HepG2 (cell line): ENCODE results near the gene CAMK1G. TPM values are rescaled to one million over a fixed set of nuclear protein-coding genes. Genes with fewer than 3 reads are reported as not detected.

Experiments
- ATAC-seq: fragments of 200-7000 bp; cut with Tn5 transposase; 3 replicates; pipeline ENCODE4 v1.9.1; 2020; ENCODE audit warnings: mild to moderate bottlenecking, moderate library complexity
- BruUV-seq: library from RNA; stranded (reverse); fragments of 400-500 nt; replicated peaks from 2 replicates; lab custom pipeline; 2021; lab: Mats Ljungman, UMichigan
- CTCF ChIA-PET: fragments of 300-600 bp; formaldehyde crosslinking; extraction: SDS; loops from one replicate; lab custom pipeline; 2021; ENCODE audit warnings: low total read pairs, inconsistent platforms, low intra/inter-chr PET ratio; lab: Yijun Ruan, JAX
- POLR2A ChIA-PET: fragments of 350-600 bp; sonication (Branson Sonifier 250); formaldehyde crosslinking; loops from one replicate; lab custom pipeline; 2020; ENCODE audit warnings: antibody characterized with exemption, inconsistent platforms; lab: Yijun Ruan, JAX
- DNase-seq: peaks from one replicate; pipeline ENCODE4 v3.0.0-alpha.2; 2015; ENCODE audit warnings: low spot score
- FAIRE-seq: peaks from 3 replicates; lab custom pipeline; 2011; peaks lifted over from hg19 to GRCh38; lab: Jason Lieb, UNC
- H2AFZ ChIP-seq: one replicate; pipeline ENCODE4 v1.6.1; 2011; ENCODE audit warnings: low read length, inconsistent platforms
- H3K27ac ChIP-seq: fragments of 300-600 bp; 3 replicates; pipeline ENCODE4 v1.8.0; 2011; ENCODE audit warnings: mixed run types, mild to moderate bottlenecking, mixed read lengths, low read length, inconsistent platforms; ENCODE audit not compliant: insufficient read depth; ENCODE audit errors: extremely low read length
- H3K27me3 ChIP-seq, 2 experiments: fragments of 200-600 bp in 1 of 2; 2 replicates in 1 of 2; 3 replicates in 1 of 2; pipeline versions ENCODE4 v1.6.0 to v1.8.0; 2011; ENCODE audit warnings: low read length in 2 of 2, mild to moderate bottlenecking in 2 of 2, moderate library complexity in 2 of 2, inconsistent platforms in 1 of 2; ENCODE audit not compliant: insufficient read depth in 2 of 2, control insufficient read depth in 1 of 2
- H3K36me3 ChIP-seq, 2 experiments: fragments of 200-600 bp in 1 of 2; replicated peaks in 1 of 2; 2 replicates in 1 of 2; 3 replicates in 1 of 2; pipeline versions ENCODE4 v1.5.1 to v1.8.0; 2011; ENCODE audit warnings: low read length in 2 of 2, inconsistent platforms in 1 of 2; ENCODE audit not compliant: insufficient read depth in 2 of 2, control insufficient read depth in 1 of 2
- H3K4me1 ChIP-seq: 2 replicates; pipeline ENCODE4 v1.5.1; 2012; ENCODE audit warnings: low read length, inconsistent platforms; ENCODE audit not compliant: insufficient read depth
- H3K4me2 ChIP-seq: 2 replicates; pipeline ENCODE4 v1.6.0; 2011; ENCODE audit warnings: low read depth, low read length, inconsistent platforms
- H3K4me3 ChIP-seq, 3 experiments: fragments of 200-600 bp in 1 of 3; sonication (generic), shearing (Covaris generic) in 1 of 3; replicated peaks in 1 of 3; 2 replicates each; pipeline ENCODE4 v1.5.1; 2011 to 2016; ENCODE audit warnings: low read length in 3 of 3, inconsistent platforms in 2 of 3, low read depth in 2 of 3, mild to moderate bottlenecking in 2 of 3, control low read depth in 1 of 3, mixed read lengths in 1 of 3; ENCODE audit not compliant: insufficient read depth in 1 of 3
- H3K79me2 ChIP-seq: one replicate; pipeline ENCODE4 v1.6.1; 2011; ENCODE audit warnings: low read length, inconsistent platforms; ENCODE audit not compliant: insufficient read depth
- H3K9ac ChIP-seq: 2 replicates; pipeline ENCODE4 v1.6.0; 2011; ENCODE audit warnings: mild to moderate bottlenecking, low read depth, low read length, inconsistent platforms; ENCODE audit not compliant: insufficient read depth
- H3K9me3 ChIP-seq: 2 replicates; pipeline ENCODE4 v1.5.1; 2012; ENCODE audit warnings: mild to moderate bottlenecking, low read length
- H4K20me1 ChIP-seq: 2 replicates; pipeline ENCODE4 v1.6.0; 2011; ENCODE audit warnings: inconsistent platforms, mild to moderate bottlenecking, low read length, moderate library complexity; ENCODE audit not compliant: insufficient read depth
- AGO1 ChIP-seq: fragments of 200-400 bp; formaldehyde crosslinking; IDR thresholded peaks from 2 replicates; pipeline ENCODE4 v1.6.1; 2017; ENCODE audit warnings: mild to moderate bottlenecking, low read depth, low read length, moderate library complexity; ENCODE audit not compliant: poor library complexity, severe bottlenecking
- ATF7-NPFF ChIP-seq: sonication (generic); formaldehyde crosslinking; IDR thresholded peaks from 2 replicates; pipeline ENCODE4 v1.8.1; 2023; ENCODE audit warnings: mild to moderate bottlenecking, low read depth, missing genetic modification reagents, moderate library complexity
- BRCA1 ChIP-seq: sonication (generic); formaldehyde crosslinking; IDR thresholded peaks from 2 replicates; pipeline ENCODE4 v1.4.0; 2020; ENCODE audit warnings: missing genetic modification reagents
- EZH2 ChIP-seq: conservative IDR thresholded peaks from 2 replicates; pipeline ENCODE4 v1.6.1; 2012; ENCODE audit warnings: mild to moderate bottlenecking, low read depth, low read length, moderate library complexity
- FLYWCH1 ChIP-seq: sonication (generic); formaldehyde crosslinking; IDR thresholded peaks from 2 replicates; pipeline ENCODE4 v1.8.1; 2023; ENCODE audit warnings: mild to moderate bottlenecking, missing genetic modification reagents
- HOXA5 ChIP-seq: sonication (generic); formaldehyde crosslinking; IDR thresholded peaks from 2 replicates; pipeline ENCODE4 v1.4.0; 2020; ENCODE audit warnings: missing genetic modification reagents
- IRF9 ChIP-seq: sonication (generic); formaldehyde crosslinking; IDR thresholded peaks from 2 replicates; pipeline ENCODE4 v1.8.0; 2022; ENCODE audit warnings: missing genetic modification reagents, mild to moderate bottlenecking, borderline replicate concordance
- NPAS2 ChIP-seq: sonication (generic); formaldehyde crosslinking; IDR thresholded peaks from 2 replicates; pipeline ENCODE4 v1.8.0; 2022; ENCODE audit warnings: mild to moderate bottlenecking, missing genetic modification reagents, borderline replicate concordance
- POLR2AphosphoS2 ChIP-seq: IDR thresholded peaks from 2 replicates; pipeline ENCODE4 v1.6.1; 2011; ENCODE audit warnings: low read depth, low read length, improper control_type of control experiment
- SIN3A ChIP-seq: IDR thresholded peaks from 2 replicates; pipeline ENCODE4 v1.6.1; 2011; ENCODE audit warnings: low read depth, mild to moderate bottlenecking, control low read depth, low read length, borderline replicate concordance
- SKI ChIP-seq: fragments of 450-650 bp; IDR thresholded peaks from one replicate; pipeline ENCODE4 v1.6.1; 2018; ENCODE audit warnings: mild to moderate bottlenecking; ENCODE audit not compliant: partially characterized antibody
- SRSF1 ChIP-seq: fragments of 200-400 bp; formaldehyde crosslinking; optimal IDR thresholded peaks from 2 replicates; pipeline ENCODE3; 2017; ENCODE audit warnings: mild to moderate bottlenecking, low read depth, low read length, moderate library complexity
- TSC22D2 ChIP-seq: sonication (generic); formaldehyde crosslinking; IDR thresholded peaks from 2 replicates; pipeline ENCODE4 v1.5.1; 2020; ENCODE audit warnings: missing genetic modification reagents, mild to moderate bottlenecking, borderline replicate concordance
- ZFP36 ChIP-seq: fragments of 150-350 bp; IDR thresholded peaks from 2 replicates; pipeline ENCODE4 v1.6.1; 2018; ENCODE audit warnings: borderline replicate concordance, low read length, low read depth; ENCODE audit not compliant: partially characterized antibody
- ZNF367 ChIP-seq: sonication (generic); formaldehyde crosslinking; IDR thresholded peaks from 2 replicates; pipeline ENCODE4 v1.4.0; 2020; ENCODE audit warnings: missing genetic modification reagents, borderline replicate concordance
- ZNF598 ChIP-seq: sonication (generic); formaldehyde crosslinking; IDR thresholded peaks from 2 replicates; pipeline ENCODE4 v1.5.1; 2020; ENCODE audit warnings: mild to moderate bottlenecking, missing genetic modification reagents, borderline replicate concordance
- ZNF614 ChIP-seq: IDR thresholded peaks from 2 replicates; pipeline ENCODE4 v1.6.1; 2018; ENCODE audit warnings: missing biosample characterization, missing genetic modification reagents, inconsistent platforms, borderline replicate concordance
- ZNF678 ChIP-seq: sonication (generic); formaldehyde crosslinking; IDR thresholded peaks from 2 replicates; pipeline ENCODE4 v1.4.0; 2020; ENCODE audit warnings: mild to moderate bottlenecking, missing genetic modification reagents
- ZNF792 ChIP-seq: IDR thresholded peaks from 2 replicates; pipeline ENCODE4 v1.6.1; 2016
- WGBS: methylation state at CpG from one replicate; pipeline ENCODE4 v1.1.6; 2017; ENCODE audit warnings: low lambda C conversion rate; 5-methylcytosine and 5-hydroxymethylcytosine counted together
- in situ Hi-C: cut with HindIII; loops from 2 replicates; pipeline ENCODE4 v1.10.0; 2017; ENCODE audit warnings: low pct_unique_long_range_greater_than_20kb; ENCODE audit not compliant: extremely low pct_ligation_motif_present
- intact Hi-C: fragments of 100-400 bp; cut with micrococcal nuclease; formaldehyde crosslinking; loops from one replicate; pipeline ENCODE4 v1.10.0; 2022; ENCODE audit not compliant: unreplicated experiment
- polyA plus RNA-seq, 8 experiments: library from polyadenylated mRNA; depleted of rRNA in 3 of 8; stranded (reverse) in 7 of 8; unstranded in 1 of 8; fragments of >200 nt; fragmentation: Illumina TruSeq in 4 of 8; extraction: Trizol in 4 of 8; gene quantifications; 2 replicates each; pipeline versions ENCODE4 v1.2.1 to v1.2.3, GENCODE V29; 2011 to 2016; ENCODE audit warnings: low read depth in 4 of 8, missing spikeins in 1 of 8, mixed read lengths in 1 of 8; ENCODE audit not compliant: insufficient read depth in 1 of 8
- total RNA-seq, 5 experiments: library from RNA; depleted of rRNA; stranded (reverse); fragments of >200 nt; fragmentation: Illumina TruSeq; extraction: Trizol; gene quantifications; 2 replicates each; pipeline ENCODE4 v1.2.3, GENCODE V29; 2016; ENCODE audit warnings: low read depth in 1 of 5
- TF ChIP-seq, protein P1 (sequence below): IDR thresholded peaks from 2 replicates; pipeline ENCODE4 v1.6.1; 2018; ENCODE audit warnings: missing genetic modification reagents

The CAMK1G gene
- total and polyA plus RNA-seq, 2 of the 13 experiments (the other 11 are each of a cell fraction or from before 2014, with no cell fraction given) = not detected

DNA sequence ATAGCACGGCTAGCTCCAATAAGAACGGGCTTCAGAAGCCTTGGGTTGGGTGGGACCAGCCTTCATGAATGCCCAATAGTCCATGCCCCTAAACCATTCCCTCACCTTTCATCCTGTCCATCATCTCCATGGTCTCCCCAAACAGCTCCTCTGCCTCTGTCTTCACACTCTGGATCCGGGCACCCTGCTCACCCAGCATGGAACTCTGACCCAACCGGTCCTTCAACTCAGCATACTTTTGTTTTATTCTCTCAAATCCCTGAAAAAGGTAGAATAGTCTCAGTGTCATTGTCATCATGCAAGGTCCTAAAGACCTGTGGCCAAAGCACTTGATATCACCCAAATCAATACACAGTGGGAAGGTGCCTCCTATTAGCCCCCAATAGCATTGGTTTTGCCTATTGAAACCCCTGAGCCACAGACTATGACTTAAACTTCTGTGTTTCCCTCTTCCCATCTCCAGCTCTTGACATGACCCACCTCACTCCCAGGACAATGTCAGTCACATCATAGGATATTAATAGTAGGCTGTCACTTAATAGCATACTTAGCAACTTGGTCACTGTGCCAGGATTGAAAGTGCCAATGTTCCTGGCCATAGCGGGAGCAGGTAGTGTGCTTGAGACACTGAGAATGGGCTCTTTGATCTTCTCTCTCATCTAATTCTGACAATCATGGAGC lies 33.0 kb downstream of the CAMK1G start (continued):
- TF ChIP-seq SIN3A (no peak), ZNF678 (CRISPR knock-in tag) (no peak), HOXA5 (CRISPR knock-in tag) (no peak), SRSF1 (no peak)
- TF ChIP-seq, protein P1, sequence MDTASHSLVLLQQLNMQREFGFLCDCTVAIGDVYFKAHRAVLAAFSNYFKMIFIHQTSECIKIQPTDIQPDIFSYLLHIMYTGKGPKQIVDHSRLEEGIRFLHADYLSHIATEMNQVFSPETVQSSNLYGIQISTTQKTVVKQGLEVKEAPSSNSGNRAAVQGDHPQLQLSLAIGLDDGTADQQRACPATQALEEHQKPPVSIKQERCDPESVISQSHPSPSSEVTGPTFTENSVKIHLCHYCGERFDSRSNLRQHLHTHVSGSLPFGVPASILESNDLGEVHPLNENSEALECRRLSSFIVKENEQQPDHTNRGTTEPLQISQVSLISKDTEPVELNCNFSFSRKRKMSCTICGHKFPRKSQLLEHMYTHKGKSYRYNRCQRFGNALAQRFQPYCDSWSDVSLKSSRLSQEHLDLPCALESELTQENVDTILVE (CRISPR knock-in tag) = no peak

GRCh38 chr1:209617047-209617673 lies 33.6 kb downstream of the CAMK1G start:
- Histone ChIP-seq H4K20me1 (no peaks in the 10 kb centered on the region), H3K79me2 (no peaks in the 10 kb centered on the region), H3K36me3 (no peaks in the 10 kb centered on the region), H3K4me1 (peaks cover 7% of the 10 kb centered on the region), H3K4me2 (no peak overlapping the region), H3K9me3 (no peaks in the 10 kb centered on the region), H3K27me3 (no peaks in the 10 kb centered on the region), H3K27ac (no peak overlapping the region), H3K4me3 (no peak overlapping the region), H3K9ac (no peak overlapping the region), H2AFZ (no peak overlapping the region)
- ATAC-seq (no peak), DNase-seq (no peak), FAIRE-seq (no peak)
- in situ Hi-C loops = no loop called here
- CTCF ChIA-PET = no interaction called here
- intact Hi-C loops = no loop called here
- WGBS = 54% methylated on average over 6 of the region's 10 CpGs
- POLR2A ChIA-PET = no interaction called here
- no TSS peak for BruUV-seq
- TF ChIP-seq, protein P1 (CRISPR knock-in tag) = no peak
- TF ChIP-seq AGO1 = no peak
- no peak for TF ChIP-seq NPAS2
- TF ChIP-seq POLR2AphosphoS2 = no peak
- no peak for TF ChIP-seq EZH2
- no peak for TF ChIP-seq BRCA1
- TF ChIP-seq FLYWCH1 (CRISPR knock-in tag) = no peak
- TF ChIP-seq ZNF598 = no peak
- TF ChIP-seq ZNF792 (CRISPR knock-in tag) = no peak
- TF ChIP-seq ZFP36 = no peak
- no peak for TF ChIP-seq IRF9 (CRISPR knock-in tag)
- no peak for TF ChIP-seq ZNF614 (CRISPR knock-in tag)
- no peak for TF ChIP-seq ATF7-NPFF (CRISPR knock-in tag)
- TF ChIP-seq ZNF367 (CRISPR knock-in tag) = no peak
- TF ChIP-seq SKI = no peak
- no peak for TF ChIP-seq TSC22D2
